Measurements from ENCODE around the gene FCRL4. TPM values are rescaled to one million over a fixed set of nuclear protein-coding genes. Genes with fewer than 3 reads are reported as not detected.

Gene FCRL4
- not detected for total RNA-seq

DNA sequence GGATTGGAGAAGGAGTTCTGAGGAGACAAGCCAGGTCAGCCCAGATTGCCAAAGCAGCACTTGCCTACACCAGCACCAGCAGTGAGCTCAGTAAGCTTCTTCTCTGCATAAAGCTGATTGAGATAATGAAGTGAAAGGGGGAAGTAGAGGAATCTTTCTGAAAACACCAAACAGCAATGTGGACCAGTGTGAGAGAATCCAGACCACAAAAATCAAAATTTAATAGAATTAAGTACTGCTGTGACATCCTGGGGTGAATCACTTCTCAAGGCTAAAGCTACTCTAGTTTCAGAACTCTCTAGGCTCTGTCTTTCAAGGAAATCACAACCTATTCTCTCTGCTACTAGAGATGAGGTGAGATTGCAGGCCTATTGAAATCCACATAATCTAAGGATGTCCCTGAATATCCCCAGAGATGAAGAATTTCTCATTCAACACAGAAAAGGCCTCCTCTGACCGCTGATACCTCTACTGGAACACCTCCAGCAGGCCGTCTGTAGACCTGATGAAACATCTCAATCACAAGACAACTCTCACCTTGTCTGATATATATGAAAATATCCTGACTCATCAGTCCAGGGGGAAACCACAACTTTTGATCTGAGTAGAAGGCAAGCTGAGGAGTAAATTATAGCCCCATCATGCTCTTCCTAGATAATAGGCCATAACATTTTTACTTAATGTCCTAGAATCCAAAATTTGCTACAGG is at the start of gene FCRL4:
TSS of gene FCRL4 (minus strand) at position 127 of the 709 bp plus-strand sequence. CDS start 141 bp downstream, outside the sequence.
- Mint-ChIP-seq H3K27ac (no peak within 1 kb of the TSS), H3K36me3 (no peaks in the 10 kb centered on the region), H3K9me3 (no peaks in the 10 kb centered on the region)
- DNase-seq (ENCODE audit: low spot score in 2 of 2), result peak in 1 of 2 donors; percentile 5
- ATAC-seq, result peak; percentile 29 to 86

- Mint-ChIP-seq H3K36me3 (no peaks in the 10 kb centered on the region), H3K27ac (no peak overlapping the region), H3K9me3 (no peaks in the 10 kb centered on the region)
- ATAC-seq (no peak), DNase-seq (ENCODE audit: low spot score in 2 of 2) (no peak)
Measured at GRCh38 chr1:157646144-157646543, 48.3 kb upstream of the FCRL4 start.

GRCh38 chr1:157641177-157641576 is 43.3 kb upstream of the FCRL4 start:
- H3K9me3 Mint-ChIP-seq, result no peaks in the 10 kb centered on the region
- ATAC-seq (no peak), DNase-seq (ENCODE audit: low spot score in 2 of 2) (no peak)
- H3K36me3 Mint-ChIP-seq, result no peaks in the 10 kb centered on the region
- H3K27ac Mint-ChIP-seq, result no peak overlapping the region

GRCh38 chr1:157639800-157640199 is 41.9 kb upstream of the FCRL4 start:
- no peak for DNase-seq (ENCODE audit: low spot score in 2 of 2)
- no peak overlapping the region for H3K27ac Mint-ChIP-seq
- no peaks in the 10 kb centered on the region for H3K9me3 Mint-ChIP-seq
- H3K36me3 Mint-ChIP-seq, result no peaks in the 10 kb centered on the region
- ATAC-seq, result no peak

DNA sequence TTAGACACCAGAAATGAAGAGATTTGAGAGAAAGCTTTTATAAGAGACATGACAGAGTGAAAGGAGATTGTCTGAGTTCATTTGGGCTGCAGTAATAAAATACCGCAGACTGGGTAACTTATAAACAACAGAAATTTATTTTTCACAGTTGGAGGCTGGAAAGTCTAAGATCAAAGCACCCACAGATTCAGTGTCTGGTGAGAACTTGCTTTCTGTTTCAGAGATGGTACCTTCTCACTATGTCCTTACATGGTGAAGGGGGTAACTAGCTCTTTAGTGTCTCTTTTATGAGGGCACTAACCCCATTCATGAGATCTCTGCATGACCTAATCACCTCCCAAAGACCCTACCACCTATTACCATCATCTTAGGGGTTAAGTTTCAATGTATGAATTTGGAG is 30.9 kb upstream of the FCRL4 start:
- H3K27ac Mint-ChIP-seq, result no peak overlapping the region
- H3K36me3 Mint-ChIP-seq, result no peaks in the 10 kb centered on the region
- H3K9me3 Mint-ChIP-seq, result no peaks in the 10 kb centered on the region
- ATAC-seq (peak in 1 of 2 donors; percentile 36), DNase-seq (ENCODE audit: low spot score in 2 of 2) (no peak)

DNA sequence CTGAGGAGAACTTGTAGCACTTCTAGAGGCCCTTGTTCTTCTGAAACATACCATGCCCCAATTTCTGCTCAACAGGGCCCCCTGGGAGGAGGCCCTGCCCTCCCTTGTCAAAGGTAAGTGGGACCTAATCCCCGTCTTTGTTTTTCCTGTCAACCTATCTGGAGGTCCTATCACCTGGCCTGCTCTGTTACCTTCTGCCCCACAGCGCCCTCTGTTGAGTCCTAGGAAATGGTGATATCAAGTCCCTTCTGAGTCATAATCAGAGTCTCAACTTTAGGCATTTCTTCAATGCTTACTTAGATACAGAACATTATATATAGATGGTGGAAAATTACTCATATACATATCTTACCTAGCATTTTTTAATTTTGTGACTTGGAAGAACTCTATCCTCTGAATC is 28.2 kb upstream of the FCRL4 start:
- H3K36me3 Mint-ChIP-seq, result no peaks in the 10 kb centered on the region
- no peaks in the 10 kb centered on the region for H3K9me3 Mint-ChIP-seq
- peak in 1 of 2 donors; percentile 41 for DNase-seq (ENCODE audit: low spot score in 2 of 2)
- ATAC-seq, result peak in 1 of 2 donors; percentile 94
- no peak overlapping the region for H3K27ac Mint-ChIP-seq

DNA sequence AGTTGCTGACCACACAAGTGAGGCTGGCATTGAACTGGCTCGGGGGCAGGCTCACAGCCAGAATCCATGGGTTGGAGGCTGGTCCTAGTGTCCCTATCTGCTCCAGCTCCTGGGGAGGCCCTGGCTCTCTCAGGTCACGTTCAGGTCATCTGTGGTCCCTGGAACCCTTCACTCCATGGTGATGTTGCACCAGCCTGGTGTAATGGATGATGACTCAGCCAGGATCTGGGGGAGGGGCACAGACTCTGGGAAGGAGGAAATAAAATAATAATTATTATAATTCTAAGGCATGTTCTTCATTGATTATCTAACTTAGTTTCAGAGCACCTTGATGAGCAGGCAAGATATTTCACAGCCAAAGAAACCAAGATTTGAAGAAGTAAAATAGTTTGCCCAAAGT is 26.6 kb upstream of the FCRL4 start:
- DNase-seq (ENCODE audit: low spot score in 2 of 2) (no peak), ATAC-seq (no peak)
- Mint-ChIP-seq H3K9me3 (no peaks in the 10 kb centered on the region), H3K36me3 (no peaks in the 10 kb centered on the region), H3K27ac (no peak overlapping the region)

DNA sequence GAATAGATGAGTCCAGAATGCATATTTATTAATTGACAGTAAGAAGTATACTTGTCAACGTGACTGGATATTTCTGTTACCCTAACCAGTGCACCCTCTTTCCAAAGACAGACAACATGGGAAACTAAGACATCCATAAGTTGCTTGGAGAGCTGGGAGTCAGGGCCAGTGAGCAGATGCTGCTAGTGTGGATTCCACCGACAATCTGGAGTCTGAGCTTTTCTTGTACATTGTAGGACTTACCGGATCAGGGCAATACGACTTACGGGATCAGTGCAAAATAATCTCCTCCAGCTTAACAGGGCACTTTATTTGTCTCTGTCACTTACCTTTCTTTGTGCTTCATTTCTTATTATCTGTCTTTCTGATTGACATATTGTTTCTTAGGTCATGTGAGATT is 24.6 kb upstream of the FCRL4 start:
- H3K9me3 Mint-ChIP-seq, result no peaks in the 10 kb centered on the region
- no peak overlapping the region for H3K27ac Mint-ChIP-seq
- no peak for DNase-seq (ENCODE audit: low spot score in 2 of 2)
- no peak for ATAC-seq
- H3K36me3 Mint-ChIP-seq, result no peaks in the 10 kb centered on the region

- no peaks in the 10 kb centered on the region for H3K9me3 Mint-ChIP-seq
- H3K27ac Mint-ChIP-seq, result no peak overlapping the region
- DNase-seq (ENCODE audit: low spot score in 2 of 2), result no peak
- no peaks in the 10 kb centered on the region for H3K36me3 Mint-ChIP-seq
- no peak for ATAC-seq
Measured at GRCh38 chr1:157618190-157618589, 20.3 kb upstream of the FCRL4 start.

- DNase-seq (ENCODE audit: low spot score in 2 of 2) (no peak), ATAC-seq (no peak)
- H3K27ac Mint-ChIP-seq, result no peak overlapping the region
- no peaks in the 10 kb centered on the region for H3K36me3 Mint-ChIP-seq
- H3K9me3 Mint-ChIP-seq, result no peaks in the 10 kb centered on the region
Measured at GRCh38 chr1:157600236-157600635, 2.4 kb upstream of the FCRL4 start.

DNA sequence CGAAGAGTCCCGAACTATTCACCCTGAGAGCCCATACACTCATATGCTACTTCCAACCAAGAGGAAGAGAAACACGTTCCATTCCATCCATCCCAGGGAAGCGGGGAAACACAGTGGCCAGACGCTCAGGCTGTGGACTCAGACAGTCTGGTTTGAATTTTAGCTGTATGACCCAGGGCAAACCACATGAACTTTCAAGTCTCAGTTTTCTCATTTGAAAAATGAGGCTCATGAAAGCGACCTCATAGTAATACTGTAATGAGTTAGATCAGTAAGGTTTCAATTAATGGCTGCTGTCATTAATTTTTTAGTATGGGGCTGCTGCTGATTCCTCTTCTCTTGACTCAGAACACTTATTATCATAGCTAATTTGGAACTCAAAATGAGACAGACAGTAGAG is 1.5 kb downstream of the FCRL4 start:
- no peaks in the 10 kb centered on the region for H3K9me3 Mint-ChIP-seq
- H3K27ac Mint-ChIP-seq, result no peak overlapping the region

GRCh38 chr1:157595356-157595755 is 2.5 kb downstream of the FCRL4 start:
- Mint-ChIP-seq H3K27ac (no peak overlapping the region), H3K36me3 (no peaks in the 10 kb centered on the region), H3K9me3 (no peaks in the 10 kb centered on the region)
- DNase-seq (ENCODE audit: low spot score in 2 of 2), result no peak
- ATAC-seq, result no peak

More for the DNA sequence above, 1.5 kb downstream of the FCRL4 start:
- DNase-seq (ENCODE audit: low spot score in 2 of 2) (no peak), ATAC-seq (peak in 1 of 2 donors; percentile 25)
- no peaks in the 10 kb centered on the region for H3K36me3 Mint-ChIP-seq

- DNase-seq (ENCODE audit: low spot score in 2 of 2) (no peak), ATAC-seq (no peak)
- Mint-ChIP-seq H3K9me3 (no peaks in the 10 kb centered on the region), H3K27ac (no peak overlapping the region), H3K36me3 (no peaks in the 10 kb centered on the region)
Measured at GRCh38 chr1:157585984-157586383, 11.9 kb downstream of the FCRL4 start.

DNA sequence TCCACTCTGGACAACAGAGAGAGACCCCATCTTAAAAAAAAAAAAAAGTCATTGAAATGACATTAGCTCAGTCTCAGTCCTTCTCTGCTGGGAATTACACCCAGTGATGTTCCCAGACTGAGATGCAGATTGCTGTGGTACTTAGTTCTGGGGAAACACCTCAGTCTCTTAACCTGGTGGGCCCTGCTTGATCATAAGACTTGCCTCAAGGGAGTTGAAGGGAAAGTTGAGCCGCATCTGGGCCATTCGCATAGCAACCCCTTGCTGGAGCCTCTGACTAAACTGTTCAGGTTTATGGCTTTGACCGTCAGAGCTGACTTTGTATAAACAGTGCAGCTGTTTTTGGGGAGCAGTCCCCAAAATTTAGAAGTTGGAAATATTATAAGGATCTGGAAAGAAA is 13.4 kb downstream of the FCRL4 start:
- no peak overlapping the region for H3K27ac Mint-ChIP-seq
- H3K9me3 Mint-ChIP-seq, result no peaks in the 10 kb centered on the region
- no peaks in the 10 kb centered on the region for H3K36me3 Mint-ChIP-seq
- DNase-seq (ENCODE audit: low spot score in 2 of 2) (no peak), ATAC-seq (no peak)

DNA sequence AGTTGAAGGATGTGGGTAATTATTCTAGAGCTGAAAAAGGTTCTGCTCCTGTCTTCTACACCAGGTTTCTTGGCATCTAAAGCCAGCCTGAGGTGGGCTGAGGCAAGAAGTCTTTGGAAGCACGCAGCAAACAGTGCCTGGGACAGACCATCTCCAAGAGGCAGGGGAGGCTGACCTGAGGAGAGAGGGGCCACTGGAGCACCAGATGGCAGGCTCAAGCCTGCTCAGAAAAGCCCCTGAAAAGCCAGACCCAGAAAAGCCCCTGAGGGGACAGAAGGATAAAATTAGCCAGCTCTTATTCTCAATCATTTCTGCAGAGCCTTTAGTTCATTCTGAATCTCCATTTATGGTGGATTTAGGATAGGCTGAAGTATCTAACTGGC is 17.1 kb downstream of the FCRL4 start:
- no peak for ATAC-seq
- DNase-seq (ENCODE audit: low spot score in 2 of 2), result no peak
- Mint-ChIP-seq H3K27ac (no peak overlapping the region), H3K9me3 (no peaks in the 10 kb centered on the region), H3K36me3 (no peaks in the 10 kb centered on the region)

- no peak overlapping the region for H3K27ac Mint-ChIP-seq
- peak in 1 of 2 donors; percentile 25 for DNase-seq (ENCODE audit: low spot score in 2 of 2)
- no peaks in the 10 kb centered on the region for H3K9me3 Mint-ChIP-seq
- ATAC-seq, result peak in 1 of 2 donors; percentile 40
- no peaks in the 10 kb centered on the region for H3K36me3 Mint-ChIP-seq
Measured at GRCh38 chr1:157580179-157580827, 17.6 kb downstream of the FCRL4 start.

GRCh38 chr1:157577420-157577819 is 20.5 kb downstream of the FCRL4 start:
- ATAC-seq, result no peak
- H3K27ac Mint-ChIP-seq, result no peak overlapping the region
- no peaks in the 10 kb centered on the region for H3K36me3 Mint-ChIP-seq
- H3K9me3 Mint-ChIP-seq, result no peaks in the 10 kb centered on the region
- DNase-seq (ENCODE audit: low spot score in 2 of 2), result no peak

DNA sequence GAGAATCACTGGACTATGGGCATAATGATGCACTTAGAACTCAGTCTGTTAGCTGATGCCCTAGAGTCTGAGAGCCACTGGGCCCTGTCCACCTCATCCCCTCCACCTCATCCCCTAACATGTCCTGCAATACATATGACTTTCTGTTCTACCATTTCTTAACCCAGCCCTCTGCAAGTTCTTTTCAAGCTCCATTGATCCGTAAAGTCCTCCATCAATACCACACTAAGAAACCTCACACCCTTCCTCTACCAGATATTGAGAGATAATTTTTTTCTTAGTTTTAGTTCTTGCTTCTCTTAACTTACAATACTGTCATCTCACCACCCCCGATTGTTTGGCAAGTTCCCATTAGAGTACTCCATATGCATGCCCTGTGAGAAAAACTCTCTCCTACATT is 22.1 kb downstream of the FCRL4 start:
- H3K36me3 Mint-ChIP-seq, result no peaks in the 10 kb centered on the region
- DNase-seq (ENCODE audit: low spot score in 2 of 2), result no peak
- no peaks in the 10 kb centered on the region for H3K9me3 Mint-ChIP-seq
- no peak for ATAC-seq
- H3K27ac Mint-ChIP-seq, result no peak overlapping the region
